Measurements from ENCODE around the gene IMPA2. TPM values are rescaled to one million over a fixed set of nuclear protein-coding genes. Genes with fewer than 3 reads are reported as not detected.

IMPA2 gene
- total and polyA plus RNA-seq, 10 of the 15 experiments (the other 5 are each of a cell fraction or from before 2014, with no cell fraction given): 0.24 to 21.0 (median 11.4) TPM

GRCh38 chr18:11999429-11999828 is 18.1 kb downstream of the IMPA2 start:
- Histone ChIP-seq H3K27me3 (replicated peaks in 1 of 2; ENCODE audit: control insufficient read depth in 2 of 2, insufficient read depth in 2 of 2, low read length in 1 of 2) (no peaks in the 10 kb centered on the region), H3K4me2 (ENCODE audit: control insufficient read depth, insufficient read depth) (no peak overlapping the region), H2AFZ (ENCODE audit: control insufficient read depth, low read depth, low read length) (no peak overlapping the region), H3K27ac (ENCODE audit: control insufficient read depth, insufficient read depth) (no peak overlapping the region), H3K9ac (ENCODE audit: control insufficient read depth, insufficient read depth, low read length) (no peak overlapping the region), H4K20me1 (ENCODE audit: control insufficient read depth, insufficient read depth) (no peaks in the 10 kb centered on the region), H3K79me2 (ENCODE audit: control insufficient read depth, insufficient read depth, low read length) (no peaks in the 10 kb centered on the region), H3K4me1 (ENCODE audit: control insufficient read depth, insufficient read depth, low read length) (peaks cover 8% of the 10 kb centered on the region), H3K36me3 (ENCODE audit: control insufficient read depth in 2 of 2, insufficient read depth in 2 of 2, low read length in 1 of 2) (no peaks in the 10 kb centered on the region), H3K9me3 (replicated peaks; ENCODE audit: control insufficient read depth, insufficient read depth, low read length) (no peaks in the 10 kb centered on the region), H3K4me3 (no peak overlapping the region)
- intact Hi-C loops (cut with micrococcal nuclease; ENCODE audit: unreplicated experiment): no loop called here
- BruUV-seq (replicated peaks): no TSS peak
- WGBS (ENCODE audit: insufficient coverage, insufficient replicate concordance, low lambda C conversion rate, missing lambda C conversion rate): 99% methylated on average over 7 of the region's 7 CpGs
- ChIA-PET POLR2A (interaction anchor here (0.5 kb wide), 1 partner anchor 1813 kb away, joined by 5 read pairs; no protein-coding TSS in a partner anchor), SMC1A (ENCODE audit: uncharacterized antibody, unreplicated experiment) (interaction anchor here (1.6 kb wide), 1 partner anchor 62 kb away, joined by 4 read pairs; no protein-coding TSS in a partner anchor), CTCF (interaction anchor here (0.7 to 7.7 kb wide), 2 partner anchors 61 to 344 kb away, joined by 3 to 122 read pairs; no protein-coding TSS in a partner anchor), RAD21 (ENCODE audit: unreplicated experiment) (interaction anchor here (1.6 kb wide), 1 partner anchor 62 kb away, joined by 3 read pairs; no protein-coding TSS in a partner anchor)
- TF ChIP-seq CBFB (IDR thresholded peaks at IDR 0.05; ENCODE audit: low read depth) (no peak), BACH1 (IDR thresholded peaks at IDR 0.05; ENCODE audit: borderline replicate concordance) (no peak), BHLHE40 (IDR thresholded peaks at IDR 0.05; ENCODE audit: borderline replicate concordance in 1 of 2, low read depth in 2 of 2, low read length in 1 of 2) (no peak), ZNF384 (IDR thresholded peaks at IDR 0.05; ENCODE audit: borderline replicate concordance, low read depth, low read length) (no peak), NRF1 (conservative IDR thresholded peaks at IDR 0.05; ENCODE audit: low read depth, low read length) (no peak), HCFC1 (IDR thresholded peaks at IDR 0.05; ENCODE audit: low read length) (no peak), EP300 (IDR thresholded peaks at IDR 0.05; ENCODE audit: borderline replicate concordance in 1 of 2, control insufficient read depth in 1 of 2, low read depth in 2 of 2, low read length in 2 of 2) (no peak), KAT2A (conservative IDR thresholded peaks at IDR 0.05; ENCODE audit: control insufficient read depth, low read depth, low read length) (no peak), RBBP5 (conservative IDR thresholded peaks at IDR 0.05) (no peak), CEBPZ (IDR thresholded peaks at IDR 0.05; ENCODE audit: low read depth, low read length) (no peak), POLR2AphosphoS2 (IDR thresholded peaks at IDR 0.05; ENCODE audit: low read depth, low read length) (no peak)
- DNase-seq (ENCODE audit: low read depth, low spot score): no peak
- no peak for ATAC-seq
- FAIRE-seq: no peak
- in situ Hi-C loops (cut with MboI): loop anchor here (5.0 kb wide), 1 partner anchor 67 kb away; no protein-coding TSS in a partner anchor

All from GM12878 (cell line).